Right renal cortex interstitium (tissue), 3 donors: Measurements from ENCODE around the gene SH2D6. TPM values are rescaled to one million over a fixed set of nuclear protein-coding genes. Genes with fewer than 3 reads are reported as not detected.
A peak's percentile ranks its signal among the peaks of the same experiment; 100 is the strongest.
"Not testable (repeated sequence)": the region's sequence is repeated elsewhere in the genome, so short reads cannot be mapped to it uniquely, and the experiment has no call there.

Source experiments
- DNase-seq, 3 donors: peaks; one replicate each; pipeline ENCODE4 v3.0.0-alpha.2; 2013; ENCODE audit warnings: low read depth in 3 of 3, low spot score in 2 of 3
- polyA plus RNA-seq, 3 donors: library from polyadenylated mRNA; unstranded; fragments of 120-200 nt; gene quantifications; one replicate each; pipeline ENCODE4 v1.2.1, GENCODE V29; 2013; ENCODE audit not compliant: insufficient read length in 3 of 3

Gene SH2D6
- polyA plus RNA-seq, 3 donors = 0.50 to 0.83 (median 0.82) TPM

GRCh38 chr2:85459771-85460170 is 41.3 kb downstream of the SH2D6 start:
- DNase-seq = no peak

- no peak for DNase-seq
These were observed 43.8 kb downstream of the SH2D6 start for GRCh38 chr2:85462322-85462721.

GRCh38 chr2:85468096-85468703 is 49.7 kb downstream of the SH2D6 start:
- no peak for DNase-seq

GRCh38 chr2:85468704-85469349 is 50.3 kb downstream of the SH2D6 start:
- peak in 1 of 3 donors; percentile 36 for DNase-seq

DNA sequence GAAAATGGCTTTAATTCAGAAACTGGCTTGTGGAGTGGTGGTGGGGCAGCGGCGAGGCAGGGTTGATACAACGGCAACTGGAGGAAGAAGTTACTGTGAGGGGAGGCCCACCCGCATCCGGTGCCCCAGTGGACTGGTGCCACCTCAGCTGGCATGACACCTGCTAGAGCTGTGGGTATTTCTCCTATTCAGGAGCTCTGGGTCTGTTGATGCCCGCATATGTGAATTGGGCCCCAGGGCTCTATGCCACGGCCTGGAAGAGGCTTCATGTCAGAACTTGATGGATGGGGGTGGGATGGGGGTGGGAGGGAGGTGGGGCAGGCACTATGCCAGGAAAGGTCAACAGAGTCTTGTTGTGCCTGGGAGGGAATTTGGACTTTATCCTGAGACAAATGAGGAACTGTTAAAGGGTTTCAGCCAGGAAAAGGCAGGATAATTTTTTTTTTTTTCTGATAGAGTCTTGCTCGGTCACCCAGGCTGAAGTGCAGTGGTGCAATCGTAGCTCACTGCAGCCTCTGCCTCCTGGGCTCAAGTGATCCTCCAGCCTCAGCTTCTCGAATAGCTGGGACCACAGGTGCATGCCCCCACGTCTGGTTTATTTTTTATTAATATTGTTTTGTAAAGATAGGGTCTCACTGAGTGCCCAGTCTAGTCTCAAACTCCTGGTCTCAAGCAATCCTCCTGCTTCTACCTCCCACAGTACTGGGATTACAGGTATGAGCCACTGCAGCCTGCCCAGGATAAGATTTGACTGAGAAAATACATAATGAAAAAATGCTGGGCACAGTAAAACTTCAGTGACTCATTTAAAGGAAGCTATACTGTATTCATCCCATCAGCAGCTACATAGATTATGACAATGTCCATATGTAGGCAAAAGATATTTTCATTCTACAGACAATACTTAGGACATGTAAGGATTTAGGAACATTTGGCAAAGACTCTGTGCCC is 52.6 kb downstream of the SH2D6 start:
- no peak for DNase-seq

DNA sequence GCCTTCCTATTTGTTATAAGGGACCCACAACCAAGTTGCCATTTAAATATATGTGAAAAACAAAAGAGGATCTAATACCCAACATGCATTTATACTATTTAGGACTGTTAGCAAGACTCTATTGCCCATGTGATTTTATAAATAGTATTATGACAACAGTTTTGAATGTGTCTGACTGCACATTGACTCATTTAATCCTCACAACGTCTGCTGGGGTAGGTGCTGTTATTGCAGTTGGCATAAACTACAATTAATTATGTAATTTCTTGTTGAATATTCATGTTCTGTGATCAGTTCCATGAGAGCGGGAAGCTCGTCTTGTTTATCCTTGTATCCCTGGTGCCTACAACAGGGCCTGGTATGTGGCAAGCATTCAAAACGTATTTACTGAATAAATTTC is 53.7 kb downstream of the SH2D6 start:
- DNase-seq = no peak

DNA sequence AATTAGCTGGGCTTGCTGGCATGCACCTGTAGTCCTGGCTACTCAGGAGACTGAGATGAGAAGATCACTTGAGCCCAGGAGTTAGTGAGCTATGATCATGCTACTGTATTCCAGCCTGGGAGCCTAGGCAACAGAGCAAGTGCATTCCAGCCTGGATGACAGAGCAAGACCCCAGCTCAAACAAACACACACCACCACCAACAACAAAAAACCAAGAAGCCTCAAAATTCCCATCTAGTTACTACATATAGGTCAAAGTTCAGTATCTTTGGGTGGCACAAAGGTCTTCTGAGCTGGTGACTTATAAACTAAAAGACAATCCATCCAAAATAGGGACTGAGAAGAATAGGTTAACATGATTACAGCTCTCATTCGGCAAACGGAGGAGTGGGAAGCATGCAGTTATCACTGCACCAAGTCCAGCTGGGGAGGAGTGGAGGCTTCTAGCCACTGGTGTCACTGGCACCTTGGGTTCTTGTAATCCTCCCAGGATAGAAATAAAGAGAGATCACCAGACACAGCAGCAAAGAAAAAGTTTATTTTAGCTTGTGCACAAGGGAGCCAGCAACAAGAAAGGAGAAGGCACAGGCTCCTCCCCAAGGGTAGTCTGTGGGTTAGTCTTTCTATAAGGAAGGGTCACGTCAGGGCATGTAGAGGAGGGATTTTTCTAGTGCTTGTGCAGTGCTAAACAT is 57.4 kb downstream of the SH2D6 start:
- DNase-seq = no peak

DNA sequence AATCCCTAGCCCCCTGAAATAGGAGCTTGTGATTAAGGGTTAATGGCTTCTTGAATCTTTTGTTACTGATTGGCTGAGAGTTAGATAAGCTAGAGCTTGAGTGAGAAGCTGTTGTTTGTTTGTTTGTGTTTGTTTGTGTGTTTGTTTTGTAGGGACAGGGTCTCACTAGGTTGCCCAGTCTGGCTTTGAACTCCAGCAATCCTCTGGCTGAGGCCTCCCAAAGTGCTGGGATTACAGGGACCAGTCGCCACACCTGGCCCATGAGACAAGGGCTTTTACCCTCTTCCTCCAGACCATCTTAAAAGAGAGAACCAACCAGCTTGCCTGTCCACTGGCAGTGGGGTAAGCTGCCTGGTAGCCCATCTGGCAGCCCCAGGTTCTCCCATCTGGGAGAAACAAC is 58.1 kb downstream of the SH2D6 start:
- no peak for DNase-seq

GRCh38 chr2:85477884-85478283 is 59.4 kb downstream of the SH2D6 start:
- DNase-seq = no peak

- DNase-seq = no peak
These were observed 63.6 kb downstream of the SH2D6 start for GRCh38 chr2:85481818-85482777.

DNA sequence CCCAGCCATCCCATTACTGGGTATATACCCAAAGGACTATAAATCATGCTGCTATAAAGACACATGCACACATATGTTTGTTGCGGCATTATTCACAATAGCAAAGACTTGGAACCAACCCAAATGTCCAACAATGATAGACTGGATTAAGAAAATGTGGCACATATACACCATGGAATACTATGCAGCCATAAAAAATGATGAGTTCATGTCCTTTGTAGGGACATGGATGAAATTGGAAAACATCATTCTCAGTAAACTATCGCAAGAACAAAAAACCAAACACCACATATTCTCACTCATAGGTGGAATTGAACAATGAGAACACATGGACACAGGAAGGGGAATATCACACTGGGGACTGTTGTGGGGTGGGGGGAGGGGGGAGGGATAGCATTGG is 66.1 kb downstream of the SH2D6 start:
- not testable (repeated sequence) for DNase-seq

- no peak for DNase-seq
These were observed 67.3 kb downstream of the SH2D6 start for GRCh38 chr2:85485815-85486214.

Other genes starting within 250 kb of the SH2D6 start
- 100 to 1,000 TPM; 114 to 125 (median 124) TPM for gene TGOLN2, start 90.7 kb upstream of the SH2D6 start, polyA plus RNA-seq
- gene RETSAT, start 64.2 kb upstream of the SH2D6 start, polyA plus RNA-seq = 10 to 100 TPM; 14.2 to 26.0 (median 25.2) TPM
- gene ELMOD3, start 63.9 kb upstream of the SH2D6 start, polyA plus RNA-seq = 10 to 100 TPM; 24.3 to 28.6 (median 25.1) TPM
- gene CAPG, start 8.3 kb upstream of the SH2D6 start, polyA plus RNA-seq = 100 to 1,000 TPM in 2 of 3 donors, 10 to 100 TPM in 1; 94.7 to 131 (median 105) TPM
- 100 to 1,000 TPM; 325 to 366 (median 347) TPM for gene MAT2A, start 120.5 kb downstream of the SH2D6 start, polyA plus RNA-seq
- gene GGCX, start 142.8 kb downstream of the SH2D6 start, polyA plus RNA-seq = 10 to 100 TPM; 37.7 to 41.8 (median 38.1) TPM
- 100 to 1,000 TPM in 2 of 3 donors, 10 to 100 TPM in 1; 92.1 to 124 (median 118) TPM for gene VAMP8, start 158.9 kb downstream of the SH2D6 start, polyA plus RNA-seq
- gene VAMP5, start 165.7 kb downstream of the SH2D6 start, polyA plus RNA-seq = 10 to 100 TPM; 39.0 to 51.5 (median 47.0) TPM
- 100 to 1,000 TPM; 144 to 158 (median 144) TPM for gene RNF181, start 177.0 kb downstream of the SH2D6 start, polyA plus RNA-seq
- gene TMEM150A, start 184.0 kb downstream of the SH2D6 start, polyA plus RNA-seq = 10 to 100 TPM; 33.2 to 35.6 (median 33.9) TPM
- gene C2orf68, start 193.4 kb downstream of the SH2D6 start, polyA plus RNA-seq = 10 to 100 TPM; 50.1 to 55.1 (median 51.5) TPM
- gene USP39, start 197.5 kb downstream of the SH2D6 start, polyA plus RNA-seq = 10 to 100 TPM; 75.1 to 79.9 (median 79.5) TPM
- under 1 TPM in 1 of 3 donors, not detected in 2; 0.24 TPM for gene SFTPB, start 249.5 kb downstream of the SH2D6 start, polyA plus RNA-seq